WTC11 (cell line): ENCODE data around the gene MKI67.

Experiments used
- ESRRA ChIP-seq: sonication (generic); formaldehyde crosslinking; IDR thresholded peaks from 2 replicates; pipeline ENCODE4 v1.8.1; 2022; ENCODE audit warnings: mild to moderate bottlenecking, missing genetic modification reagents, borderline replicate concordance
- FOXJ3 ChIP-seq: sonication (generic); formaldehyde crosslinking; IDR thresholded peaks from 2 replicates; pipeline ENCODE4 v1.9.0; 2021; ENCODE audit warnings: missing genetic modification reagents, mild to moderate bottlenecking, borderline replicate concordance
- SMAD4 ChIP-seq: sonication (generic); formaldehyde crosslinking; IDR thresholded peaks from 2 replicates; pipeline ENCODE4 v1.8.0; 2022; ENCODE audit warnings: mild to moderate bottlenecking, missing genetic modification reagents
- TF ChIP-seq, protein P1 (sequence below): sonication (generic); formaldehyde crosslinking; IDR thresholded peaks from 2 replicates; pipeline ENCODE4 v1.8.0; 2023; ENCODE audit warnings: missing genetic modification reagents, mild to moderate bottlenecking, borderline replicate concordance
- TF ChIP-seq, protein P2 (sequence below): fragments of 200-600 bp; IDR thresholded peaks from 2 replicates; pipeline ENCODE4 v1.8.0; 2022; ENCODE audit warnings: antibody characterized with exemption

DNA sequence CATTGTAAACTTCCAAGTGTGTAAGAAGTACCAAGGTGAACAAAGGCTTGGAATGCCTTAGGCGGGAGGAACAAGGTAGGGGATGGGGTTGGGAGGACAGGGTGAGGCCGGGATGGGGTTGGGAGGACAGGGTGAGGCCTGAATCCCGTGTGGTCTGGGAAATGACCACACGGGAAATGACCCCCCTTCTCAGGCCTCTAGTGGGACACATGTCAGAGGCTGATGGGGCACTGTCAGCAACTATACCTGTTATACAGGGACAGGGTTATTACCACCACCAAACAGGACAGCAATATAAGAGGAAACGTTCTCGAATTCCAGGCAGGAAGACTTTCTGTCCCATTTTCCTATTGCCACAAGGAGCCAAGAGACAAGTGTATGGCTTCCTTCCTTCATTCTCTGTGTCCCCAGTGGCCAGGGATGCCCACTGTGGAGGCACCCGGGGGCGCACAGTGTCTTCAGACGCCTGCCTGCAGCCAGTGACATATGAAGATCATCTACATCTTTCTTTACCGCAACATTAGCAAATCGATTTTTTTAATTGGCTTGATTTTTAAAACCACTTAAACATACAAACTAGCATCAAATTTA is 1.3 kb downstream of the MKI67 start:
- TF ChIP-seq, protein P1, sequence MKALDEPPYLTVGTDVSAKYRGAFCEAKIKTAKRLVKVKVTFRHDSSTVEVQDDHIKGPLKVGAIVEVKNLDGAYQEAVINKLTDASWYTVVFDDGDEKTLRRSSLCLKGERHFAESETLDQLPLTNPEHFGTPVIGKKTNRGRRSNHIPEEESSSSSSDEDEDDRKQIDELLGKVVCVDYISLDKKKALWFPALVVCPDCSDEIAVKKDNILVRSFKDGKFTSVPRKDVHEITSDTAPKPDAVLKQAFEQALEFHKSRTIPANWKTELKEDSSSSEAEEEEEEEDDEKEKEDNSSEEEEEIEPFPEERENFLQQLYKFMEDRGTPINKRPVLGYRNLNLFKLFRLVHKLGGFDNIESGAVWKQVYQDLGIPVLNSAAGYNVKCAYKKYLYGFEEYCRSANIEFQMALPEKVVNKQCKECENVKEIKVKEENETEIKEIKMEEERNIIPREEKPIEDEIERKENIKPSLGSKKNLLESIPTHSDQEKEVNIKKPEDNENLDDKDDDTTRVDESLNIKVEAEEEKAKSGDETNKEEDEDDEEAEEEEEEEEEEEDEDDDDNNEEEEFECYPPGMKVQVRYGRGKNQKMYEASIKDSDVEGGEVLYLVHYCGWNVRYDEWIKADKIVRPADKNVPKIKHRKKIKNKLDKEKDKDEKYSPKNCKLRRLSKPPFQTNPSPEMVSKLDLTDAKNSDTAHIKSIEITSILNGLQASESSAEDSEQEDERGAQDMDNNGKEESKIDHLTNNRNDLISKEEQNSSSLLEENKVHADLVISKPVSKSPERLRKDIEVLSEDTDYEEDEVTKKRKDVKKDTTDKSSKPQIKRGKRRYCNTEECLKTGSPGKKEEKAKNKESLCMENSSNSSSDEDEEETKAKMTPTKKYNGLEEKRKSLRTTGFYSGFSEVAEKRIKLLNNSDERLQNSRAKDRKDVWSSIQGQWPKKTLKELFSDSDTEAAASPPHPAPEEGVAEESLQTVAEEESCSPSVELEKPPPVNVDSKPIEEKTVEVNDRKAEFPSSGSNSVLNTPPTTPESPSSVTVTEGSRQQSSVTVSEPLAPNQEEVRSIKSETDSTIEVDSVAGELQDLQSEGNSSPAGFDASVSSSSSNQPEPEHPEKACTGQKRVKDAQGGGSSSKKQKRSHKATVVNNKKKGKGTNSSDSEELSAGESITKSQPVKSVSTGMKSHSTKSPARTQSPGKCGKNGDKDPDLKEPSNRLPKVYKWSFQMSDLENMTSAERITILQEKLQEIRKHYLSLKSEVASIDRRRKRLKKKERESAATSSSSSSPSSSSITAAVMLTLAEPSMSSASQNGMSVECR = no peak
- TF ChIP-seq, protein P2, sequence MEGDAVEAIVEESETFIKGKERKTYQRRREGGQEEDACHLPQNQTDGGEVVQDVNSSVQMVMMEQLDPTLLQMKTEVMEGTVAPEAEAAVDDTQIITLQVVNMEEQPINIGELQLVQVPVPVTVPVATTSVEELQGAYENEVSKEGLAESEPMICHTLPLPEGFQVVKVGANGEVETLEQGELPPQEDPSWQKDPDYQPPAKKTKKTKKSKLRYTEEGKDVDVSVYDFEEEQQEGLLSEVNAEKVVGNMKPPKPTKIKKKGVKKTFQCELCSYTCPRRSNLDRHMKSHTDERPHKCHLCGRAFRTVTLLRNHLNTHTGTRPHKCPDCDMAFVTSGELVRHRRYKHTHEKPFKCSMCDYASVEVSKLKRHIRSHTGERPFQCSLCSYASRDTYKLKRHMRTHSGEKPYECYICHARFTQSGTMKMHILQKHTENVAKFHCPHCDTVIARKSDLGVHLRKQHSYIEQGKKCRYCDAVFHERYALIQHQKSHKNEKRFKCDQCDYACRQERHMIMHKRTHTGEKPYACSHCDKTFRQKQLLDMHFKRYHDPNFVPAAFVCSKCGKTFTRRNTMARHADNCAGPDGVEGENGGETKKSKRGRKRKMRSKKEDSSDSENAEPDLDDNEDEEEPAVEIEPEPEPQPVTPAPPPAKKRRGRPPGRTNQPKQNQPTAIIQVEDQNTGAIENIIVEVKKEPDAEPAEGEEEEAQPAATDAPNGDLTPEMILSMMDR = no peak
- TF ChIP-seq ESRRA = no peak
- TF ChIP-seq SMAD4 (CRISPR knock-in tag) = no peak
- no peak for TF ChIP-seq FOXJ3 (CRISPR knock-in tag)
